ENCODE data around the gene TET3. TPM values are rescaled to one million over a fixed set of nuclear protein-coding genes. Genes with fewer than 3 reads are reported as not detected.

The TET3 gene
- total and polyA plus RNA-seq, 9 of the 15 experiments (the other 6 are each of a cell fraction or from before 2014, with no cell fraction given) = 0.35 to 16.3 (median 5.5) TPM

- Histone ChIP-seq H3K9me3 (replicated peaks; ENCODE audit: control insufficient read depth, insufficient read depth, low read depth, low read length) (peaks cover 3% of the 10 kb centered on the region), H3K4me1 (replicated peaks in 1 of 2; ENCODE audit: control insufficient read depth in 2 of 2, insufficient read depth in 2 of 2, low read length in 2 of 2) (peaks cover 39 to 72% of the 10 kb centered on the region in 2 experiments), H3K9me1 (ENCODE audit: control insufficient read depth, insufficient read depth, low read length) (no peaks in the 10 kb centered on the region), H3K4me2 (ENCODE audit: insufficient read depth, low read length) (peak overlapping the region; percentile 72; the same call in 1 of the 2 replicates), H3K79me2 (ENCODE audit: control insufficient read depth, insufficient read depth, low read length) (peaks cover 92% of the 10 kb centered on the region), H3K27ac (ENCODE audit: extremely low read depth, low read depth, low read length) (peak overlapping the region; percentile 63; the same call in 2 of the 3 replicates), H3K4me3 (peak overlapping the region; percentile 27; the same call in 1 of the 2 replicates), H3K27me3 (ENCODE audit: control insufficient read depth in 2 of 2, insufficient read depth in 2 of 2, low read length in 2 of 2) (no peaks in the 10 kb centered on the region), H3K36me3 (ENCODE audit: control insufficient read depth, insufficient read depth, low read length) (no peaks in the 10 kb centered on the region), H2AFZ (ENCODE audit: low read depth, low read length) (peak overlapping the region; percentile 38; the same call in 1 of the 2 replicates), H3K9ac (ENCODE audit: insufficient read depth in 1 of 2, low read depth in 2 of 2, low read length in 2 of 2) (peak overlapping the region in 1 of 2 experiments; percentile 50; a peak in 2 of 4 replicates), H4K20me1 (replicated peaks; ENCODE audit: control insufficient read depth, insufficient read depth, low read length) (0 out of 2 replicates have a peak, but pooled peaks cover 7% of the 10 kb centered on the region)
- FAIRE-seq (no peak), ATAC-seq (no peak), DNase-seq (ENCODE audit: extremely low read depth in 1 of 4, low spot score in 3 of 4) (no peak)
- in situ Hi-C loops (cut with MboI) = no loop called here
- WGBS (ENCODE audit: insufficient coverage, low coverage, missing lambda C conversion rate) = 21% methylated on average over 2 of the region's 2 CpGs
- intact Hi-C loops (cut with micrococcal nuclease) = loop anchor here (5.0 kb wide), 1 partner anchor 44 kb away; no protein-coding TSS in a partner anchor
- no TSS peak for BruUV-seq (replicated peaks)
- peak; percentile 23; the same call in 1 of the 2 replicates for TF ChIP-seq RAD51 (IDR thresholded peaks at IDR 0.05; ENCODE audit: borderline replicate concordance, low read depth)
- no peak for TF ChIP-seq TEAD2 (tag; IDR thresholded peaks at IDR 0.05)
- POLR2A ChIA-PET = no interaction called here
- CTCF ChIA-PET (ENCODE audit: low intra/inter-chr PET ratio) = no interaction called here
Measured at GRCh38 chr2:74033375-74033774, 48.7 kb downstream of the TET3 start.

Small RNA genes lying within 50 kb of the gene (small RNA-seq; reads per million reads assigned to genes)
- gene AC110801.1 (not detected), gene RNA5SP97 (not detected)

Other genes with a start within 250 kb of the TET3 start
Only the 7 nearest of the 9 such genes appear.
- 23.6 and 33.1 TPM in 2 replicates for gene DUSP11, start 204.8 kb upstream of the TET3 start, total RNA-seq (2014; rRNA removed)
- 26.1 and 29.8 TPM in 2 replicates for gene DUSP11, start 204.8 kb upstream of the TET3 start, total RNA-seq (2014; rRNA removed; fragmentation: Illumina TruSeq; extraction: Trizol)
- 26.7 and 29.3 TPM in 2 replicates for gene DUSP11, start 204.8 kb upstream of the TET3 start, total RNA-seq (2015; rRNA removed; fragmentation: Illumina TruSeq; extraction: Trizol)
- 20.7 and 21.0 TPM in 2 replicates for gene DUSP11, start 204.8 kb upstream of the TET3 start, total RNA-seq (2021)
- gene DUSP11, start 204.8 kb upstream of the TET3 start, polyA plus RNA-seq (2011; rRNA removed) = 16.9 and 37.0 TPM in 2 replicates
- 31.7 and 36.7 TPM in 2 replicates for gene DUSP11, start 204.8 kb upstream of the TET3 start, polyA plus RNA-seq (2014; fragmentation: Illumina TruSeq; extraction: Trizol)
- gene DUSP11, start 204.8 kb upstream of the TET3 start, polyA plus RNA-seq (2014; fragmentation: Nextera tagmentation; extraction: Ambion mirVana) = 10 to 100 TPM; 67.7 to 79.8 TPM
- gene DUSP11, start 204.8 kb upstream of the TET3 start, polyA plus RNA-seq (2014; rRNA removed) = 28.4 and 31.9 TPM in 2 replicates
- 0.12 and 0.14 TPM in 2 replicates for gene C2orf78, start 200.7 kb upstream of the TET3 start, total RNA-seq (2014; rRNA removed)
- gene C2orf78, start 200.7 kb upstream of the TET3 start, total RNA-seq (2014; rRNA removed; fragmentation: Illumina TruSeq; extraction: Trizol) = 0.07 and 0.16 TPM in 2 replicates
- gene C2orf78, start 200.7 kb upstream of the TET3 start, total RNA-seq (2015; rRNA removed; fragmentation: Illumina TruSeq; extraction: Trizol) = 0.04 and 0.08 TPM in 2 replicates
- 0.18 and 0.22 TPM in 2 replicates for gene C2orf78, start 200.7 kb upstream of the TET3 start, total RNA-seq (2021)
- gene C2orf78, start 200.7 kb upstream of the TET3 start, polyA plus RNA-seq (2011; rRNA removed) = 0.04 and 0.25 TPM in 2 replicates
- gene C2orf78, start 200.7 kb upstream of the TET3 start, polyA plus RNA-seq (2014; fragmentation: Illumina TruSeq; extraction: Trizol) = 0.28 and 0.37 TPM in 2 replicates
- under 1 TPM; 0.14 to 0.20 TPM for gene C2orf78, start 200.7 kb upstream of the TET3 start, polyA plus RNA-seq (2014; fragmentation: Nextera tagmentation; extraction: Ambion mirVana)
- 0.27 and 0.45 TPM in 2 replicates for gene C2orf78, start 200.7 kb upstream of the TET3 start, polyA plus RNA-seq (2014; rRNA removed)
- gene STAMBP, start 155.9 kb upstream of the TET3 start, total RNA-seq (2014; rRNA removed) = 28.9 and 36.9 TPM in 2 replicates
- gene STAMBP, start 155.9 kb upstream of the TET3 start, total RNA-seq (2014; rRNA removed; fragmentation: Illumina TruSeq; extraction: Trizol) = 48.4 and 51.0 TPM in 2 replicates
- 36.3 and 39.7 TPM in 2 replicates for gene STAMBP, start 155.9 kb upstream of the TET3 start, total RNA-seq (2015; rRNA removed; fragmentation: Illumina TruSeq; extraction: Trizol)
- gene STAMBP, start 155.9 kb upstream of the TET3 start, total RNA-seq (2021) = 41.1 and 44.6 TPM in 2 replicates
- gene STAMBP, start 155.9 kb upstream of the TET3 start, polyA plus RNA-seq (2011; rRNA removed) = 31.8 and 57.4 TPM in 2 replicates
- gene STAMBP, start 155.9 kb upstream of the TET3 start, polyA plus RNA-seq (2014; fragmentation: Illumina TruSeq; extraction: Trizol) = 59.0 and 68.1 TPM in 2 replicates
- gene STAMBP, start 155.9 kb upstream of the TET3 start, polyA plus RNA-seq (2014; fragmentation: Nextera tagmentation; extraction: Ambion mirVana) = 10 to 100 TPM; 50.1 to 75.2 TPM
- 48.8 and 51.4 TPM in 2 replicates for gene STAMBP, start 155.9 kb upstream of the TET3 start, polyA plus RNA-seq (2014; rRNA removed)
- not detected in 2 replicates for gene ACTG2, start 91.9 kb upstream of the TET3 start, total RNA-seq (2014; rRNA removed)
- gene ACTG2, start 91.9 kb upstream of the TET3 start, total RNA-seq (2014; rRNA removed; fragmentation: Illumina TruSeq; extraction: Trizol) = not detected in 2 replicates
- not detected in 2 replicates for gene ACTG2, start 91.9 kb upstream of the TET3 start, total RNA-seq (2015; rRNA removed; fragmentation: Illumina TruSeq; extraction: Trizol)
- gene ACTG2, start 91.9 kb upstream of the TET3 start, total RNA-seq (2021) = 0.60 and 0.67 TPM in 2 replicates
- gene ACTG2, start 91.9 kb upstream of the TET3 start, polyA plus RNA-seq (2011; rRNA removed) = not detected in 2 replicates
- gene ACTG2, start 91.9 kb upstream of the TET3 start, polyA plus RNA-seq (2014; fragmentation: Illumina TruSeq; extraction: Trizol) = not detected in 2 replicates
- gene ACTG2, start 91.9 kb upstream of the TET3 start, polyA plus RNA-seq (2014; fragmentation: Nextera tagmentation; extraction: Ambion mirVana) = under 1 TPM in 1 of 2 experiments, not detected in 1; 0.06 TPM
- gene ACTG2, start 91.9 kb upstream of the TET3 start, polyA plus RNA-seq (2014; rRNA removed) = not detected in 2 replicates
- 67.0 and 68.4 TPM in 2 replicates for gene DGUOK, start 58.0 kb upstream of the TET3 start, total RNA-seq (2014; rRNA removed)
- 79.0 and 87.6 TPM in 2 replicates for gene DGUOK, start 58.0 kb upstream of the TET3 start, total RNA-seq (2014; rRNA removed; fragmentation: Illumina TruSeq; extraction: Trizol)
- 83.4 and 91.1 TPM in 2 replicates for gene DGUOK, start 58.0 kb upstream of the TET3 start, total RNA-seq (2015; rRNA removed; fragmentation: Illumina TruSeq; extraction: Trizol)
- gene DGUOK, start 58.0 kb upstream of the TET3 start, total RNA-seq (2021) = 91.7 and 92.5 TPM in 2 replicates
- 129 and 170 TPM in 2 replicates for gene DGUOK, start 58.0 kb upstream of the TET3 start, polyA plus RNA-seq (2011; rRNA removed)
- gene DGUOK, start 58.0 kb upstream of the TET3 start, polyA plus RNA-seq (2014; fragmentation: Illumina TruSeq; extraction: Trizol) = 139 and 147 TPM in 2 replicates
- gene DGUOK, start 58.0 kb upstream of the TET3 start, polyA plus RNA-seq (2014; fragmentation: Nextera tagmentation; extraction: Ambion mirVana) = 100 to 1,000 TPM; 258 to 288 TPM
- 126 and 140 TPM in 2 replicates for gene DGUOK, start 58.0 kb upstream of the TET3 start, polyA plus RNA-seq (2014; rRNA removed)
- 219 and 255 TPM in 2 replicates for gene BOLA3, start 163.0 kb downstream of the TET3 start, total RNA-seq (2014; rRNA removed)
- gene BOLA3, start 163.0 kb downstream of the TET3 start, total RNA-seq (2014; rRNA removed; fragmentation: Illumina TruSeq; extraction: Trizol) = 149 and 159 TPM in 2 replicates
- gene BOLA3, start 163.0 kb downstream of the TET3 start, total RNA-seq (2015; rRNA removed; fragmentation: Illumina TruSeq; extraction: Trizol) = 205 and 206 TPM in 2 replicates
- gene BOLA3, start 163.0 kb downstream of the TET3 start, total RNA-seq (2021) = 164 and 214 TPM in 2 replicates
- 105 and 175 TPM in 2 replicates for gene BOLA3, start 163.0 kb downstream of the TET3 start, polyA plus RNA-seq (2011; rRNA removed)
- gene BOLA3, start 163.0 kb downstream of the TET3 start, polyA plus RNA-seq (2014; fragmentation: Illumina TruSeq; extraction: Trizol) = 280 and 324 TPM in 2 replicates
- gene BOLA3, start 163.0 kb downstream of the TET3 start, polyA plus RNA-seq (2014; fragmentation: Nextera tagmentation; extraction: Ambion mirVana) = 100 to 1,000 TPM; 328 to 385 TPM
- 352 and 619 TPM in 2 replicates for gene BOLA3, start 163.0 kb downstream of the TET3 start, polyA plus RNA-seq (2014; rRNA removed)
- gene MOB1A, start 194.0 kb downstream of the TET3 start, total RNA-seq (2014; rRNA removed) = 53.5 and 60.5 TPM in 2 replicates
- 93.3 and 96.5 TPM in 2 replicates for gene MOB1A, start 194.0 kb downstream of the TET3 start, total RNA-seq (2014; rRNA removed; fragmentation: Illumina TruSeq; extraction: Trizol)
- gene MOB1A, start 194.0 kb downstream of the TET3 start, total RNA-seq (2015; rRNA removed; fragmentation: Illumina TruSeq; extraction: Trizol) = 84.6 and 97.7 TPM in 2 replicates
- 99.2 and 100 TPM in 2 replicates for gene MOB1A, start 194.0 kb downstream of the TET3 start, total RNA-seq (2021)
- gene MOB1A, start 194.0 kb downstream of the TET3 start, polyA plus RNA-seq (2011; rRNA removed) = 50.4 and 93.1 TPM in 2 replicates
- gene MOB1A, start 194.0 kb downstream of the TET3 start, polyA plus RNA-seq (2014; fragmentation: Illumina TruSeq; extraction: Trizol) = 52.6 and 60.2 TPM in 2 replicates
- gene MOB1A, start 194.0 kb downstream of the TET3 start, polyA plus RNA-seq (2014; fragmentation: Nextera tagmentation; extraction: Ambion mirVana) = 10 to 100 TPM; 24.8 to 27.0 TPM
- gene MOB1A, start 194.0 kb downstream of the TET3 start, polyA plus RNA-seq (2014; rRNA removed) = 46.7 and 57.3 TPM in 2 replicates

All from K562 (cell line).